GM21786 (cell line): Measurements from ENCODE around the gene EHD3.
A peak's percentile ranks its signal among the peaks of the same experiment; 100 is the strongest.
"Not testable (repeated sequence)": the region's sequence is repeated elsewhere in the genome, so short reads cannot be mapped to it uniquely, and the experiment has no call there.

Experiments used
- ATAC-seq: cut with Tn5 transposase; IDR thresholded peaks from one replicate; pipeline ENCODE4 v1.9.1; 2021; ENCODE audit not compliant: unreplicated experiment

Gene EHD3

GRCh38 chr2:31283193-31283919 is 49.4 kb downstream of the EHD3 start:
- not testable (repeated sequence) for ATAC-seq

- no peak for ATAC-seq
These were observed 50.2 kb downstream of the EHD3 start for GRCh38 chr2:31284107-31284506.

- ATAC-seq: no peak
These were observed 52.3 kb downstream of the EHD3 start for GRCh38 chr2:31286230-31286629.

- ATAC-seq: no peak
These were observed 53.1 kb downstream of the EHD3 start for GRCh38 chr2:31286961-31287550.

- no peak for ATAC-seq
These were observed 53.7 kb downstream of the EHD3 start for GRCh38 chr2:31287654-31288053.

GRCh38 chr2:31294196-31294595 is 60.2 kb downstream of the EHD3 start:
- ATAC-seq: no peak

GRCh38 chr2:31296641-31297287 is 62.8 kb downstream of the EHD3 start:
- ATAC-seq: no peak

- no peak for ATAC-seq
These were observed 63.8 kb downstream of the EHD3 start for GRCh38 chr2:31297751-31298150.

- ATAC-seq: no peak
These were observed 65.6 kb downstream of the EHD3 start for GRCh38 chr2:31299547-31299946.

- ATAC-seq: no peak
These were observed 66.4 kb downstream of the EHD3 start for GRCh38 chr2:31300309-31300708.

GRCh38 chr2:31302940-31303563 is 69.1 kb downstream of the EHD3 start:
- no peak for ATAC-seq

- ATAC-seq: no peak
These were observed 70.9 kb downstream of the EHD3 start for GRCh38 chr2:31304816-31305215.

- ATAC-seq: no peak
These were observed 78.9 kb downstream of the EHD3 start for GRCh38 chr2:31312898-31313297.

- no peak for ATAC-seq
These were observed 80.8 kb downstream of the EHD3 start for GRCh38 chr2:31314761-31315160.

- ATAC-seq: no peak
These were observed 83.4 kb downstream of the EHD3 start for GRCh38 chr2:31317396-31317795.

GRCh38 chr2:31318361-31319336 is 84.7 kb downstream of the EHD3 start:
- peak; percentile 78 for ATAC-seq
